ENCODE results near the gene ODF2L.

ODF2L gene, protein sequence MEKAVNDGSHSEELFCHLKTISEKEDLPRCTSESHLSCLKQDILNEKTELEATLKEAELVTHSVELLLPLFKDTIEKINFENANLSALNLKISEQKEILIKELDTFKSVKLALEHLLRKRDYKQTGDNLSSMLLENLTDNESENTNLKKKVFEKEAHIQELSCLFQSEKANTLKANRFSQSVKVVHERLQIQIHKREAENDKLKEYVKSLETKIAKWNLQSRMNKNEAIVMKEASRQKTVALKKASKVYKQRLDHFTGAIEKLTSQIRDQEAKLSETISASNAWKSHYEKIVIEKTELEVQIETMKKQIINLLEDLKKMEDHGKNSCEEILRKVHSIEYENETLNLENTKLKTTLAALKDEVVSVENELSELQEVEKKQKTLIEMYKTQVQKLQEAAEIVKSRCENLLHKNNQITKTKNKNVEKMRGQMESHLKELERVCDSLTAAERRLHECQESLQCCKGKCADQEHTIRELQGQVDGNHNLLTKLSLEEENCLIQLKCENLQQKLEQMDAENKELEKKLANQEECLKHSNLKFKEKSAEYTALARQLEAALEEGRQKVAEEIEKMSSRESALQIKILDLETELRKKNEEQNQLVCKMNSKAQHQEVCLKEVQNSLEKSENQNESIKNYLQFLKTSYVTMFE

DNA sequence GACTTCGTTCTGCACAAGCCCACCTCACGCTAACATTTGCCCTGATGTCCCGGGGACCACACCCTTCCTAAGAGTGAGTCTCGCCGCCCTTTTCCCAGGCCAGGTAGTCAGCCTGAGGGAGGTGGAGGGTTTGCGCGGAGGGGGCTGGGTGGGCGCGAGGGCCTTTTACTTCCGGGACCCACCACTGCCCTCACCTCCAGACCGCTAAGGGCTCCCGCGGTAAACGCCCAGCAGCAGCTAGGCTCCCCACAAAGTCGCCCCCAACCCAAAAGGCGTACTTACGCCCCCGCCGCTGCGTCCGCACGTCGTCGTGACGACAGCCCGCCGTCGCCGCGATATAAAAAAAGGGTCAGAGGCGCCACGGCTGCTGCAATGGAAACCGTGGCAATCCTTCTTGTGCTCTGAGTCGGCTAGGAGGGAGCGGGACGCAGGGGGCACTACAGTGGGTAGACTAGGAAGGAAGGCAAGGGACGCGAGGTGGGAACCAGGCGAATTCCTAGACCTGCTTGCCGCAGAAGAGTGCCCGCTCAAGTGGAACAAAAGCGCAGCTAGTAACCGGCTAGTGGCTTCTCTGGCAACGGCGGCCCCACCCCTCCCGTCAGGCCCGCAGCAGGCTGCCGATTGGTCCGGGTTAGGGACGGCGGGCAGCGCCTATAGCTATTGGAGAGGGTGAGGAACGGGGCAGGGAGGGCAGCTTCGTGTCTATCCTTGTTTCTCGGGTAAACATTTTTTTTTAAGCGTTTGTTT lies at the start of gene ODF2L:
ODF2L (minus strand) TSS at position 573 of the 747 bp plus-strand sequence. CDS start 9,296 bp downstream, outside the sequence.
- DNase-seq (ENCODE audit: low read depth in 1 of 2, low spot score in 1 of 2): peak; percentile 75 to 84

DNA sequence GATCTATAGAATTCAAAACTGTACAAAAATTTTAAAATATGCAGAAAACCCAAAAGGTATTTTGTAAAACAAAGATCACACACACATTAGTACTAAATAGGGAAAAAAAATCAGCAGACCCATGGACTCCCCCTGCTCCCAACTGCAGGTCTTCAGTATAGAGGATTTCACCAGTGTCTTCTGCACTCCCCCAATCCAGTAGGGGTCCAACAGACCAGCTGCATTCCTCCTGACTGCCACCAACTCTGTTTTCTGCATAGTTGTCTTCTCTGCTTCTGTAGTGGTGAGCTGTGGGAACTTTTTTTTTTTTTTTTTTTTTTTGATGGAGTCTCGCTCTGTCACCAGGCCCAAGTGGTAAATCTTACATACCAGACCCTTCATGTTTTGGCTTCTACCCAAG lies 49.8 kb upstream of the ODF2L start:
- no peak for DNase-seq (ENCODE audit: low read depth in 1 of 2, low spot score in 1 of 2)

DNA sequence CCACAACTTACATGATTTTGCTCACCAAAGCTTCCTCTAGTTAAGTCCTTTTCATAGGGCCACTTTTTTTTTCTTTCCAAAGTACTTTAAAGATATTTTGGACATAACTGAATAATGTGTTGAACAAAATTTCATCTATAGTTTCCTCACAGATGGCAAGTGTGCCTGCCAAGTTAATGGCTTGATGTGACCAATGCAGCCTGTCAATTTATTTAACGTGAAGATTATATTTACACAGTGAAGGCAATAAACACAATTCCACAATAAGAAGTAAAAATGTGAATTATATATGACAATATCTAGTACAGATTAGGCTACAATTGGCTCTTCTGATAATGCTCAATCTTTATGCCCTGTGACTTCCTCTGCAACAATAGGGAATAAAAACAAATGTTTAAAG lies 45.9 kb upstream of the ODF2L start:
- DNase-seq (ENCODE audit: low read depth in 1 of 2, low spot score in 1 of 2): no peak

DNA sequence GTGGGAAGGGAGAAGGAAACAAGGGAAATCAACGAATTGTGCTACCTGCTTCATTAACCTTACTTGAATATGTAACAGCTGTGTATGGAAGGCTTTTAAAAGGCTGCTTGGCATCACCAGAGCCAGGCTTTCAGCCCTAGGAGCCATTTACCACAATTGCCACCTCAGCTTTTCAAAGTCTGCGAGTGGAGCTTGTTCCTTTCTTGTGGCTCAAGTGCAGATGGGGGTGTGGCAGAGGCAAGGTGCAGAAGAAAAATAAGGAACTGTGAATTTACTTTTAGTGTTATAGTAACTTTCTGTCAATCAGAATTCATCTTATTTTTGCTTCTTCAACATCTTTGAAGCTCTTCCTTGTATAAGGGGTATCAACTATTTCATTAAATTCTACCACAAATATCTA lies 45.5 kb upstream of the ODF2L start:
- DNase-seq (ENCODE audit: low read depth in 1 of 2, low spot score in 1 of 2): no peak

DNA sequence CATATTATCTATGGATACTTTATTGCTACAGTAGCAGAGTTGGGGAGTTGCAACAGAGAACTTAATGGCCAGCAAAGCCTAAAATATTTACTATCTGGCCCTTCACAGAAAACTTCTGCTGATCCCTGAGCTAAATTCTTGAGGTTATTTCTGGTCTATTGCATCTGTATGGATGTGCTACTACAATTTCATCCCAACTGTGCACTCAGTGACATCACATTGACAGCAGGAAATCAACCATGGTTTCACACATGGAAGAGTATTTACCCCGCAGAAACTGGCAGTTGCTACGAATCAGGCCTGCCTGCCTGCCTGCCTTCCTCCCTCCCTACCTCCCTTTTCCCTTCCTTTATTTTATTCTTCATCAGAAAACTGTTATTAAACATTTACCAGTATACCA lies 39.9 kb upstream of the ODF2L start:
- no peak for DNase-seq (ENCODE audit: low read depth in 1 of 2, low spot score in 1 of 2)

DNA sequence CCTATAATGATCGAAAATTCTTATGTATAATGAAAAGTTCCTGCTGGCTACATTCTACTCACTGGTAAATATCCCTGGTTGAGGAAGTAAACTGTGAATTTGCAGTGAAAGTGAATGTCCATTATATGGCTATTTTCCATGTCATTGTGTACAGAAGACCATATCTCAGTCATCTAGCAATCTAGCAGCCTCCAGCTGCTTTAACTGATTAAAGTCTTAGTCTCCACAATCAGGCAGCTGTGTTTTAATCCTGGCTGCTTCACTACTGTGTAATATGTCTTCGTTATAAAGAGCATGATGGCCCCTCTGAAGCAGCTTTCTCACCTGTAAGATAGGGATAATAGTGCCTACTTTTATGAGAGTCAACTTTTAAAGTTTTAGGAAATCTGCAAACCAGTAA lies 39.2 kb upstream of the ODF2L start:
- no peak for DNase-seq (ENCODE audit: low read depth in 1 of 2, low spot score in 1 of 2)

DNA sequence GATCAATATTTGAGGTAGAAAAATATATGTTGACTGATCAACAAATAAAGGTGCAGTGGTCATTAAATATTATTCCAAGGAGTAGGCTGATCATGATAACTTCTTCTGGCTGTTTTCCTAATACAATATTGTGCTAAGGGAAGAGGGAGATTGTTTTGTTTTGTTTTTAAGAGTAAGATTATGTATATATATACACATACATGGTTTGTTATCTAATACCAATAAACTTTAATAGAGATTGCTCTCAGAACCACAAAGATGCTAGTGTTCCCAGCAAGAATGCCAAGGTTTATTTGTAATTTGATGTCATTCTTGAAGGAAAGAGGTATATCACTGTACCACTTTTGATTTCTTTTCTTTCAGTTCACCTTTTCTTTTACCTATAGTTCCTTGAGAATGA lies 37.9 kb upstream of the ODF2L start:
- DNase-seq (ENCODE audit: low read depth in 1 of 2, low spot score in 1 of 2): no peak

DNA sequence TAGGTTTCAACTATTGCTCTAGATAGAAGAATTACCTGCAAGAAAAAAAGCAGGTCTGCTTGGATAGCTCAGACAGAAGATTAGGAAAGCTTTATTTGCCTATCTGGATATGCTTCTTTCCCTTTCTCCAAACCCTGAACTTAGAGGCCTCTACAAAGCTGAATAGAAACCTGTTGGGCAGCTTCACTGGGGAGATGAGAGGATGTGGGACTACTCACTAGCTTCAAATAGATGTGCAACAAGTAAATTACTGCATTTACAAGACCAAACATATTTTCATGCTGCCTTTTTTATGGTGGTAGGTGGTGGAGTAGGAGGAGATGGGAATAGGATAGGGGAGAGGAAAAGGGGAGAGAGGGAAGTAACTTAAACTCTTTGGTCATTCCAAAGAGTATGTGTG lies 34.3 kb upstream of the ODF2L start:
- DNase-seq (ENCODE audit: low read depth in 1 of 2, low spot score in 1 of 2): no peak

DNA sequence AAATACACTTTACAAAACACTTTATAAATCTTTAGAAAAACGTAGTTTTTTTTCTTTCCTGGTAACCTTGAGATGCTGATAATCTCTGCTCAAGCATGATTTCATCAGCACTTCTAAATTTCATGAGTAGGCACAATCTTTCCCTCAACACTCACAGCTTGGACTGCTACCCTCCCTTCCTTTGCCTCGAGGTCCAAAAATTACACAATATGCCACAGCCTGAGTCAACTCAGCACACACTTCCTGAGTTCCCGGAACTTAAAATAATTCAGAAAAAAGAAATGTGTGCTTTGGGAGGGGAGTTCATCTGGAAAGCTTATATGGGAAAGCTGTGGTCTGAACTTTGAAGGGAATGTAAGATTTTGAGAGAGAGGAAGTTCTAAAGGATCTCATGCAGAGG lies 33.7 kb upstream of the ODF2L start:
- no peak for DNase-seq (ENCODE audit: low read depth in 1 of 2, low spot score in 1 of 2)

DNA sequence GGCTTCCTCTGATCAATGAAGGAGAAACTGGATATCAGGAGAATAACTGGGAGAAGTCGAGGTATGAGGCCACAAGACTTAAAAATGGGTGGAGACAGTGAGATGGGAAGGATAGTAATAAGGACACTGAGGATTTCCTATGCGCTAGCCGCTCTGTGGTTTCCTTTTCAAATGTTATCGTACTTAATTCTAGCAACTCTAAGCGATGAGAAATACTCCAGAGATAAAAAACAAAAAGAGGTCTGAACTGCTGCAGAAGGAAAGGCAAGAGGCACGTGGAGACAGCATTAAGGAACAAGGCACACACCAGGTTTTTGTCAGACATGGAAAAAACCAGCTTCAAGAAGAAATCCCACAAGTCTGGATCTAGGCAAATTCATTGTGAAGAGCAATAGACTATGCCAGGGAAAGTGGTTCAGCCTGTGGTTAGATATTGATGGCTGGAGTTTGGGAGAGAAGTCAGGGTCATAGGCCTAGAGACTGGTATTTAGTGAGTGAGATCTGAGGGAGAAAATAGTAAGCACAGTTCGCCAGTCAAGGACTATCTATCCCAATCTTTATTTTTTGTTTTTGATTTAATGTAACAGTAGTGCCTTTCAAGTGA lies 33.1 kb upstream of the ODF2L start:
- no peak for DNase-seq (ENCODE audit: low read depth in 1 of 2, low spot score in 1 of 2)

DNA sequence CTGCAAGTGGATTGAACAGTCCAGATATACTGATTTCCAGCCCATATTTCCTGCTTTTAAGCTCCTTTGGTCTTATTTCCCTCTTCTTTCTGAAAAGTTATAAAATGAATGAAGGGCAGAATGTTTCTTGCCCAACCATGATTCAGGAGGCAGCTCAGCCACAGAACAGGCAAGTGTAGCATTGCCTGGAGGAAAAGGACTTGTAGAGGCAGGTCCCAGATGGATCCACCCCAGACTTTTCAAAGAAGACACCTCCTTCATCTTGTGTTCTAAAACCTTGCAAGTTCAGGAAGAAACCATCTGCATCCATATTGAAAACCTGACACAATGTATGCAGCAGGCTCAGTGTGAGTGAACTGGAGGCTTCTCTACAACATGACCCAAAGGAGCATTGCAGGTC lies 27.8 kb upstream of the ODF2L start, which contains the start of gene CLCA2:
CLCA2 (plus strand) TSS at position 299 of the 400 bp plus-strand sequence; CDS start at position 376, 77 bp downstream.
- no peak for DNase-seq (ENCODE audit: low read depth in 1 of 2, low spot score in 1 of 2)

DNA sequence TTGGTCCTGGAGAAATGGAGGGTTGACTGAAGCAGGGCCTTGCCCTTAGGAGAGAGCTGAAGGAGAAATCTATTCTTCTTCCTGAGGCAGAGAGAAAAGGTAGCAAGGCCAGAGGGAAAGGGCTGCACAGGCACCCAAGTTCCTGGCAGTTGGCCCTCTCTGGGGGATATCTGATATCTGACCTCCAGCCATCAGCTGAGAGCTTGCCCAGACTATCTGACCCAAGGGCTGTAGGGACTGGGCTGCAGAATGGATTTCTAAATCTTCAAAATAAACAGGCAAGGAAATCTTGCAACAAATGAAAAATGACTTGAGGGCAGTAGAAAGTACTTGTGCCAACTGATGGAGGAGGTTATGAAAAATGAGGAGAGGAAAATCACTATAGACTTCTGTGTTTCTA lies 27.4 kb upstream of the ODF2L start:
- DNase-seq (ENCODE audit: low read depth in 1 of 2, low spot score in 1 of 2): no peak

DNA sequence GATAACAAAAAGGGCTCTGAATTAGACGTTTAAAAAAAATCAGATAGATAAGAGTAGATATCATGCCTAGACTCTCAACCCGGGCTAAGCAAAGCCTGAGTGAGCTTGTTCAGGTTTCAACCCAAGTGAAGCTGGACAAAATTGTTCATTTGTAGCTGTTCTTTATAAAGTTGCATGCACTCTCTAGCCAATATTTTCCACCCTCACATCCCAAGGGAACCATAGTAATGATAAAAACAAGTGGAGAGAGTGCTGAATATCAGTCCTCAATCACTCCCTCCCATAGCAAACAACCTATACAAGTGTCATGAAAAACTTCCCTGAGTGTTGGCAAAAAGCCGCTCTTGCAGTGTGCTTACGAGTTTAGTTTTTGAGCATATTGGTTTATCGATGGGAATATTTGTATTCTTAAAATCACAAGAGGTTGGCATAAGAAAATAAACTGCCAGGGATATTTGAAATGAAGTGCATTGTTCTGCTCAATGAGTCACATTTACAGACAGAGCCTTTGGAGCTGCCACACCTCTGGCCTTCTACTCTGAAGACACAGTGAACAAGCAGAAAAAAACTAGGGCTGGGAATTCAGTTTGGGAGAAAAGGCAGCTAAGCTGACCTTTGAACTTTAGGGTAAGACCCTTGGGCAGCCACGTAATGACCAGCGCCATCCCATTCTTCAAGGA lies 25.6 kb upstream of the ODF2L start:
- no peak for DNase-seq (ENCODE audit: low read depth in 1 of 2, low spot score in 1 of 2)

DNA sequence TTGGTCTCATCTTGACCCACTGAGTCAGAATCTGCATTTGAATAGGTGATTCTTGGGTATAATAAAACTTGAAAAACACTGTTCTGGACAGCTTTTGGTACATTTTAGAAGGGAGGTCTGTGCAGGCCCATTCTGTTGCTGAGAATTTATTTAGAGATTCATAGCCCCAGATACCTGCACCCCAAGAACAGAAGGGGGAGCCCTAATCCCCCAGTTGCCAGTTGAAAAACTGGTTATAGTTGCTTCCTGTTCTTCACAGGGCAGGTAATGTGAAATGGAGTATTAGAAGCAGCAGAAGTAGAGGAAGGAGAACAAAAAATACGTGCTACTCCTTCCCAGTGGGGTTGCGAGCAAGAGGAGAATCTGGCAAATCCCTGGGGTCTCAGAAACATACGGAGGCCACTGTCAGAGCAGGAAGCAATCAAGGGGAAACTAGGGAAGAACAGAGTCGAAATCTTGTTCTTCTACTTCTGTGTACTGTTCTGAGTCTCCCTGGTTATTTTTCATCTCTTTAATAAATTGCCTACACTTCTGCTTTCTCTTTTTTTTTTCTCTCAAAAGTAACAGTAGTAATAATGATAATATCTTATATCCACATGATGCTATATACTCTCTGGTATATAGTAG lies 23.3 kb upstream of the ODF2L start:
- DNase-seq (ENCODE audit: low read depth in 1 of 2, low spot score in 1 of 2): no peak

DNA sequence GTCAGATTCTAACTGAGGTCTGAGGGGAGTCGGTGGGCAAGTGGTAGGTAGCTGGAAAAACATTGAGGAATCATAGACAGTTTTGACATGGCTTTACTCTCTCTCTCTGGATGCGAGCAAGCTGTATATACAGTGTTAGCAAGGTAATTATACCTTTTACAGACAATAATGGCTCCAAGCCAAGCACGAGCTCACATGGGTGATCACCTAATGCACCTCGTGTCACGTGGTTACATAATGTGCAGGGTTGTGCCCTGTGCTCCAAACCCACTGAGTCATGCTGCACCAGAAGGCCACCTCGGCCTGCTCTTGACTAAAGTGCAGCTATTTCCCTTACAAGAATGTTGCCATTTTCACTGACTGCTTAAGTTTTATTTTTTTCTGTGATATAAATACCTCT lies 20.2 kb upstream of the ODF2L start:
- no peak for DNase-seq (ENCODE audit: low read depth in 1 of 2, low spot score in 1 of 2)

DNA sequence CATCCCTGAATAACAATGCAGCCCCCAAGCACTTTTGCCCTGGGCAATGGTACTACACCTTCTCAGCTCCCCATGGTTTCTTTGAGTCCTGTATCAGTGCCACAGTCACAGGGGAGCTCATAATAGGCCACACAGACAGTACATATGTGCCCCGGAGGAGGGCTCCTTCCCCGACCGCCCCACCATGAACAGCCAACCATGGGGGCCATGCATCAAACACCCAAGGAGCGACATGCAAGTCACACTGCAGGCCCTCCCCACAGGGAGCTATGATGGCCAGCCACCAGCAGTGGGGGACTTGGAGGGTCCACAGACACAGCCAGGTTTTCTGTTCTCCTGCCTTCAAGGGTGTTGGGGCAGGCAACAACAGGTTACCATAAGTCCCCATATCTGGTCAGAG lies 14.8 kb upstream of the ODF2L start:
- no peak for DNase-seq (ENCODE audit: low read depth in 1 of 2, low spot score in 1 of 2)

DNA sequence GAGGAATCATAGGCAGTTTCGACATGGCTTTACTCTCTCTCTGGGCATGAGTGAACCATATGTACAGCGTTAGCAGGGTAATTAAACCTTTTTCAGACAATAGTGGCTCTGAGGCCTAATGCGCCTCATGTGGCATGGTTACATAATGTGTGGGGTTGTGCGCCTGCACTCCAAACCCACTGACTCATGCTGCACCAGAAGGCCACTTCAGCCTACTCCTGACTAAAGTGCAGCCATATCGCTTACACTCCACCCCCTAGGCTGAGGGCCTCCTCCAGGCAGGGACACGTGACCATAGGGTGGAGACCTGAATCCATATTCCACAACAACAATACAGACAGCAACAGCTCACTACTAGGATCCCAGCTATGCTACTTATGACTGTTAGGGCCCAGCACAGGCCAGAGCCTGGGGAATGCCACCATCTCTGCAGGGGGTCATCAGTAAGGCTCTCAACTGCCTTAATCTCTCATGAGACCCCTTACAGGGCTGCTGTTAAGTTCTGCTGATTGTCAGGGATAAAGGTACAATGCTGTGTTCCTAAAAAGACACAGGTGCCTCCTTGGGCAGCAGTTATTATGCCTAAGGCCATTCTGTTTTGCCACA lies 13.4 kb upstream of the ODF2L start:
- no peak for DNase-seq (ENCODE audit: low read depth in 1 of 2, low spot score in 1 of 2)

DNA sequence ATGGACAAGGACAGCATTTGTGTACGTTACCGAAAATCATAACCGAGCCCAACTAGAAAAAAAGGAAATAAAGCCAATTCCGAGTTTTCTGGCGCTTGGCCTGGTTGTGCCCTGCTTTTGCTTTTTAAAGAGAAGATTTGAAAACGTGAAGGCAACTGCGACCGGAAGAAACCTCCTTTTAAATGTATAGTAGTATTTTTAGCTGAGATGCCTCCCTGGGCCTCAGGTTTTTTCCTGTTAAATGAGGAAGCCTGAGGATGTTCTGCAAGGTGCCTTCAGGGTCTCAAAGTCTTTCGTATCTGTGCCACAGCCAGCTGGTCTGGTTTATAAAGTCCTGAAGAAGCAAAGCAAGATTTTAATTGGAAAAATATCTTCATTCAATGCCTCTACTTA lies 371 bp upstream of the ODF2L start:
- DNase-seq (ENCODE audit: low read depth in 1 of 2, low spot score in 1 of 2): no peak

DNA sequence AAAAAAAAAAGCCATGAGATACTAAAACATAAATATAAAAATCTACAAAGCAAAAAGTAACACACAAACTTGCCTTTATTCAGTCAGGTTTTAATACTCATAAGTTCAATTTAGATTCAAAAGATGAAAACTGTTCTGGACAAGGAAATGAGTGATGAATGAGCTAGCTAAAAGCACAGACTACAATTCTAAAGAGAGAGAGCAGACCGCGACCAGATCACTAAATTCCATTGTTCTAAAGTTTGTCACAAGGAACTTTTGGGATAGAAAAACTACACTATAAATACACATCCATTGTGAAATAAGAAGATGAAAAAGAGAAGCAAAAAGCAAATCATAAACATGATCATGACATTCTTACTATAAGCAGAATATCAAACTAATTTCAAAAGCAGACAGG lies 1.7 kb downstream of the ODF2L start:
- DNase-seq (ENCODE audit: low read depth in 1 of 2, low spot score in 1 of 2): no peak

DNA sequence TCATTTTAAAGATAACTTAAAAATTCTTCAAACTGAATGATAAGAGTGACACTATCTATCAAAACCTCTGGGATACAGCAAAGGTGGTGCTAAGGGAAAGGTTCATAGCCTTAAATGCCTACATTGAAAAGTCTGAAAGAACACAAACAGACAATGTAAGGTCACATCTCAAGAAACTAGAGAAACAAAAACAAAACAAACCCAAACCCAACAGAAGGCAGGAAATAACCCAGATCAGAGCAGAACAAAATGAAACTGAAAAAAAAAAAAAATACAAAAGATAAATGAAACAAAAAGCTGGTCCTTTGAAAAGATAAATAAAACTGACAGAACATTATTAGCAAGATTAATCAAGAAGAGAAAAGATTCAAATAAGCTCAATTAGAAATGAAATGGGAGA lies 6.8 kb downstream of the ODF2L start:
- DNase-seq (ENCODE audit: low read depth in 1 of 2, low spot score in 1 of 2): no peak
